ENCODE measurements around the gene APRT. TPM values are rescaled to one million over a fixed set of nuclear protein-coding genes. Genes with fewer than 3 reads are reported as not detected.
A peak's percentile ranks its signal among the peaks of the same experiment; 100 is the strongest.

APRT gene
- total and polyA plus RNA-seq, 9 of the 15 experiments (the other 6 are each of a cell fraction or from before 2014, with no cell fraction given): 41.7 to 409 (median 146) TPM

DNA sequence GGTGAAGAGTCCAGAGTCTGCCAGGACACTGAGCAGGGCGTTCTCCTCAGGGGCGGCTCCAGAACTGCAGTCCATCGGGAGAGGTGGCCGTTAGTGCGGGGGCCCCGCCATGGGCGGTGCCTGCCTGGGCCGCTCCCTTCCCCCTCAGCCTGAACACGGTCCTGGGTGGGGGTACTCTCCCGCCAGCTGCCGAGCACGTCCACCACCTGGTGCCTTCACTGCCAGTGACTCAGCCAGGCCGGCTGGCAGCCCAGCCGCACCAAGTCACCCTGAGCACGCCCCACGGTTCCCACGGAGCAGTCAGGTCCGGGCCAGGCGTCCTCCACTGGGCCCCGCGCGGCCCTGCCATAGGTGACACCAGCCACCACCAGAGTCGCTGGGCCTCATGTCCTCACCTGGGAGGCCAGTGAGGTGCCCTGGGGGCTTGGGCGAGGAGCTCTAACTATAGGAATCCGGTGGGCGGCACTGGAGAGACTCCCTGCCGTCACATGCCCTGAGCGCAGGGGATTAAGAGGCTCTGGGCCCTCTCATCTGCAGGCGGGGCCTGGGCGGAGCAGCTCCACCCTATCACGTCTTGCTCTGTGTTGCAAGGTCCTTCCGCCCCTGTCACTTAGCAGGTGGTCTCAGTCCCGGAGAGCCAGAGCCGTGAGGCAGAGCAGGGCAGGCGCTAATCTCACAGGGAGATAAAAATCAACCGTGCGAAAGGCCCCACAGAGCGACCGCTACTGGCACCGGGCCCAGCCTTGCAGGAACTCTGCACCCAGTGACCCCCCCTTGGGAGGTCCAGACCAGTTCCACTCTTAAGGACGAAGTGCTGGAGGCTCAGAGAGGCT is 41.1 kb downstream of the APRT start (continued):
- TF ChIP-seq ASH1L (IDR thresholded peaks at IDR 0.05; ENCODE audit: borderline replicate concordance, low read depth, partially characterized antibody) (no peak), PRMT5 (CRISPR knock-in tag; IDR thresholded peaks at IDR 0.05) (no peak), ZNF174 (CRISPR knock-in tag; IDR thresholded peaks at IDR 0.05) (no peak), FUS (optimal IDR thresholded peaks at IDR 0.05; ENCODE audit: low read depth, low read length) (no peak), TEAD4 (IDR thresholded peaks at IDR 0.05; ENCODE audit: low read length) (peak; percentile 55), TEAD4 (CRISPR knock-in tag; IDR thresholded peaks at IDR 0.05; ENCODE audit: borderline replicate concordance) (no peak; the same call in 1 of the 2 replicates), ZKSCAN1 (IDR thresholded peaks at IDR 0.05; ENCODE audit: low read depth, low read length) (peak; percentile 64; the same call in 1 of the 2 replicates), DDX20 (tag; IDR thresholded peaks at IDR 0.05; ENCODE audit: low read depth) (no peak), DNMT1 (IDR thresholded peaks at IDR 0.05) (no peak), GATAD2B (IDR thresholded peaks at IDR 0.05; ENCODE audit: borderline replicate concordance) (no peak), RBM14 (IDR thresholded peaks at IDR 0.05; ENCODE audit: borderline replicate concordance, insufficient read depth, low read depth, low read length) (0 out of 2 replicates have a peak, but pooled peaks have one; percentile 52), RBM15 (IDR thresholded peaks at IDR 0.05; ENCODE audit: insufficient read depth, low read length) (no peak), ZNF175 (CRISPR knock-in tag; IDR thresholded peaks at IDR 0.05; ENCODE audit: low read depth) (0 out of 2 replicates have a peak, but pooled peaks have one; percentile 47), SIN3A (IDR thresholded peaks at IDR 0.05; ENCODE audit: borderline replicate concordance in 2 of 2, control insufficient read depth in 1 of 2, low read depth in 2 of 2, low read length in 2 of 2) (peak; percentile 67 to 75; a peak in 2 of 4 replicates), CC2D1A (IDR thresholded peaks at IDR 0.05) (no peak), ZBTB7A (IDR thresholded peaks at IDR 0.05; ENCODE audit: borderline replicate concordance, control insufficient read depth, low read depth, low read length) (peak; percentile 85)
- TF ChIP-seq, protein P1, sequence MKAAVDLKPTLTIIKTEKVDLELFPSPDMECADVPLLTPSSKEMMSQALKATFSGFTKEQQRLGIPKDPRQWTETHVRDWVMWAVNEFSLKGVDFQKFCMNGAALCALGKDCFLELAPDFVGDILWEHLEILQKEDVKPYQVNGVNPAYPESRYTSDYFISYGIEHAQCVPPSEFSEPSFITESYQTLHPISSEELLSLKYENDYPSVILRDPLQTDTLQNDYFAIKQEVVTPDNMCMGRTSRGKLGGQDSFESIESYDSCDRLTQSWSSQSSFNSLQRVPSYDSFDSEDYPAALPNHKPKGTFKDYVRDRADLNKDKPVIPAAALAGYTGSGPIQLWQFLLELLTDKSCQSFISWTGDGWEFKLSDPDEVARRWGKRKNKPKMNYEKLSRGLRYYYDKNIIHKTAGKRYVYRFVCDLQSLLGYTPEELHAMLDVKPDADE (conservative IDR thresholded peaks at IDR 0.05; ENCODE audit: control insufficient read depth, low read depth, low read length): no peak
- TF ChIP-seq, protein P2, sequence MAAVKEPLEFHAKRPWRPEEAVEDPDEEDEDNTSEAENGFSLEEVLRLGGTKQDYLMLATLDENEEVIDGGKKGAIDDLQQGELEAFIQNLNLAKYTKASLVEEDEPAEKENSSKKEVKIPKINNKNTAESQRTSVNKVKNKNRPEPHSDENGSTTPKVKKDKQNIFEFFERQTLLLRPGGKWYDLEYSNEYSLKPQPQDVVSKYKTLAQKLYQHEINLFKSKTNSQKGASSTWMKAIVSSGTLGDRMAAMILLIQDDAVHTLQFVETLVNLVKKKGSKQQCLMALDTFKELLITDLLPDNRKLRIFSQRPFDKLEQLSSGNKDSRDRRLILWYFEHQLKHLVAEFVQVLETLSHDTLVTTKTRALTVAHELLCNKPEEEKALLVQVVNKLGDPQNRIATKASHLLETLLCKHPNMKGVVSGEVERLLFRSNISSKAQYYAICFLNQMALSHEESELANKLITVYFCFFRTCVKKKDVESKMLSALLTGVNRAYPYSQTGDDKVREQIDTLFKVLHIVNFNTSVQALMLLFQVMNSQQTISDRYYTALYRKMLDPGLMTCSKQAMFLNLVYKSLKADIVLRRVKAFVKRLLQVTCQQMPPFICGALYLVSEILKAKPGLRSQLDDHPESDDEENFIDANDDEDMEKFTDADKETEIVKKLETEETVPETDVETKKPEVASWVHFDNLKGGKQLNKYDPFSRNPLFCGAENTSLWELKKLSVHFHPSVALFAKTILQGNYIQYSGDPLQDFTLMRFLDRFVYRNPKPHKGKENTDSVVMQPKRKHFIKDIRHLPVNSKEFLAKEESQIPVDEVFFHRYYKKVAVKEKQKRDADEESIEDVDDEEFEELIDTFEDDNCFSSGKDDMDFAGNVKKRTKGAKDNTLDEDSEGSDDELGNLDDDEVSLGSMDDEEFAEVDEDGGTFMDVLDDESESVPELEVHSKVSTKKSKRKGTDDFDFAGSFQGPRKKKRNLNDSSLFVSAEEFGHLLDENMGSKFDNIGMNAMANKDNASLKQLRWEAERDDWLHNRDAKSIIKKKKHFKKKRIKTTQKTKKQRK (IDR thresholded peaks at IDR 0.05; ENCODE audit: borderline replicate concordance, low read depth, low read length): no peak
- TF ChIP-seq, protein P3, sequence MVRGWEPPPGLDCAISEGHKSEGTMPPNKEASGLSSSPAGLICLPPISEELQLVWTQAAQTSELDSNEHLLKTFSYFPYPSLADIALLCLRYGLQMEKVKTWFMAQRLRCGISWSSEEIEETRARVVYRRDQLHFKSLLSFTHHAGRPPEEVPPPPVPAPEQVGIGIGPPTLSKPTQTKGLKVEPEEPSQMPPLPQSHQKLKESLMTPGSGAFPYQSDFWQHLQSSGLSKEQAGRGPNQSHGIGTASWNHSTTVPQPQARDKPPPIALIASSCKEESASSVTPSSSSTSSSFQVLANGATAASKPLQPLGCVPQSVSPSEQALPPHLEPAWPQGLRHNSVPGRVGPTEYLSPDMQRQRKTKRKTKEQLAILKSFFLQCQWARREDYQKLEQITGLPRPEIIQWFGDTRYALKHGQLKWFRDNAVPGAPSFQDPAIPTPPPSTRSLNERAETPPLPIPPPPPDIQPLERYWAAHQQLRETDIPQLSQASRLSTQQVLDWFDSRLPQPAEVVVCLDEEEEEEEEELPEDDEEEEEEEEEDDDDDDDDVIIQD (CRISPR knock-in tag; IDR thresholded peaks at IDR 0.05): no peak
